Measurements from ENCODE around the gene YBX3. TPM values are rescaled to one million over a fixed set of nuclear protein-coding genes. Genes with fewer than 3 reads are reported as not detected.

The YBX3 gene
- total RNA-seq (100 to 1,000 TPM in 2 of 5 experiments, 10 to 100 TPM in 1, 1 to 10 TPM in 2; 4.5 to 162 (median 60.9) TPM), polyA plus RNA-seq (1 to 10 TPM; 5.1 to 6.4 TPM), total RNA-seq (40.5 reads per million, percentile 66 among the genes with 10 or more reads in this experiment)

DNA sequence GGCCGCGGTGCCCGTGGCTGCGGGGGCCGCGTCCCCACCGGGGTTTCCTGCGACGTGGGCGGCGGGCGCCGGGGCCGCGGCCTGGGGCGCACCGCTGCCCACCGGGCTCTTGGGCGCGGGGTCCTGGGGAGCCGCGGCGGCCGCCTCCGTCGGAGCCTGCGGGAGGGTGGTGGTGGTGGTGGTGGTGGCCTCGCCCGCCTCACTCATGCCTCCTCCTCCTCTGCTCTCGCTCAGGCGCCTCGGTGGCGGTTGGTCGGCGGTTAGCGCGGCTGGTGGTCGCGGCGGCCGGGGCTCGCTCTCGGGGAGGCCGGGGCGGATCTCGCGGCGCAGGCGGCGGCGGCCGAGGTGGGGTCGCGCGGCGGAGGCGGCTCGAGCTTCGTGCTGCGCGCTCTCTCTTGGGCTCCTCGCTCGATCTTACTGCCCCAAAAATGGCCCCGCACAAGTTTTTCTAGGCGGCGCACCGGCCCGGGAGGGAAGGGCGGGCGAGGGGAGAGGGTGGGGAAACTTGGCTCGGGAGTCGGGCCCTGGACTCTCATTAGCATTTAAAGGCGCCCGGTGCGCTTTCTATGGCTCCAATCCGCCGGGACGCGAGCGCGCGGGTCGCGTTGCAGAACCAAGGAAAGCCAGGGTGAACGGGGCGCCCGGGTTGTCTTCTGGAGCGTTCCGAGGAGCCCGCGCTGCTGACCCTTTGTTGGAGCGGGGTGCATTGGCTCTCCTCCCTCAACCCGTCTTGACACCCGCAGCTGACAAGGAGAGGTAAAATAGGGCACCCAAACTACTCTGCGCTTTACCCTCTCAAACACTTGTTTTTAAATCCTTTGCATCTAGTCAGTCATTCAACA lies at the start of gene YBX3:
TSS of gene YBX3 (minus strand) at position 419 of the 842 bp plus-strand sequence. CDS start at position 207, 212 bp downstream.
- H3K4me1 Mint-ChIP-seq, result peaks cover 14 to 34% (median 21%) of the 10 kb centered on the region in 7 donors
- CTCF ChIA-PET, result interaction anchor here (0.6 kb wide), 2 partner anchors 483 to 1596 kb away, joined by 3 to 4 read pairs; no protein-coding TSS in a partner anchor
- Histone ChIP-seq H3K36me3 (ENCODE audit: control insufficient read depth in 2 of 3, insufficient read depth in 3 of 3, low read length in 3 of 3) (no peaks in the 10 kb centered on the region), H3K4me3 (ENCODE audit: low read length) (peak within 1 kb of the TSS; percentile 83), H3K4me1 (ENCODE audit: control insufficient read depth in 2 of 2, insufficient read depth in 2 of 2, low read length in 2 of 2) (peaks cover 9 to 19% of the 10 kb centered on the region in 2 donors), H3K9me3 (ENCODE audit: control insufficient read depth in 2 of 3, low read length in 3 of 3) (no peaks in the 10 kb centered on the region), H3K27ac (ENCODE audit: low read depth, low read length) (peak within 1 kb of the TSS; percentile 61), H3K27me3 (ENCODE audit: control insufficient read depth in 2 of 2, insufficient read depth in 2 of 2, low read length in 2 of 2) (peaks cover 0 to 4% of the 10 kb centered on the region in 2 donors)
- DNase-seq (peak; percentile 3 to 74 (median 22)), ATAC-seq (peak; percentile 40)
- POLR2A ChIA-PET, result no interaction called here
- peak within 1 kb of the TSS; percentile 80 to 96 (median 93) for H3K4me3 Mint-ChIP-seq
- H3K27me3 Mint-ChIP-seq, result peaks cover 22 to 60% (median 55%) of the 10 kb centered on the region in 5 donors
- peaks cover 0 to 5% (median 0%) of the 10 kb centered on the region in 5 donors for H3K36me3 Mint-ChIP-seq
- H3K27ac Mint-ChIP-seq, result peak within 1 kb of the TSS; percentile 48 to 96 (median 87)
- no peaks in the 10 kb centered on the region for H3K9me3 Mint-ChIP-seq
- intact Hi-C loops (cut with micrococcal nuclease), result loop anchor here (1.0 to 5.0 kb wide), 7 partner anchors 27 to 962 kb away; partner anchors contain the start of genes MAGOHB (in 2 of the 2), CD69 (in 1 of the 2), GABARAPL1 (in 1 of the 2) and SMIM10L1 (in 1 of the 2)

DNA sequence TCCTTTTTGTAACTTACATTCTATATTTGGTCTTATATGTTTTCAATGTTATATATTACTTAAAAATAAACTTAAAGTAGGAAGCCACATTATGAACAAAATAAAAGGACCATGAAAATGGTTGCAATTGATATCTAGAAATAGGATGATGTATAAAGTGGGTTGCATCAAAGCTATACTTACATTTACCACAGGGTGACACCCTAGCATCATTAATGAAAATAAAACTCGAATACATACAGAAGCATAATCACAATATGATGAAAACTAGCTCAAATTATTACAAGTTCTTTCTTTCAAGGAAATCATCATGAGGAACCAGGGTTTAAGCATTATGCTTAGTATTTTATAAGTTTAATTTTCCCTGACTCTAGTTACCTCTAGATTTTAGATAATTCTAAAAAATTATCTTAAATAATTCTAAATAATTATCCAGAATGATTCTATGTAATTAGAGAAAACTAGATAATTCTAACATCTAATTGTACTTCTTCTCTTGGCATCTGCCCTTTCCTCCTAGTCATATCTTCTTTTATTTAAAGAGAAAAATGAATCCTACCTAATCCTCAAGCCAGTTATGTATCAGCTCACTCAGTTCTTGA lies 48.1 kb upstream of the YBX3 start:
- Mint-ChIP-seq H3K9me3 (no peaks in the 10 kb centered on the region), H3K36me3 (no peaks in the 10 kb centered on the region), H3K27me3 (peaks cover 41 to 56% (median 52%) of the 10 kb centered on the region in 5 donors), H3K4me1 (no peaks in the 10 kb centered on the region), H3K4me3 (no peak overlapping the region), H3K27ac (no peak overlapping the region)
- Histone ChIP-seq H3K27ac (ENCODE audit: low read depth, low read length) (no peak overlapping the region), H3K9me3 (ENCODE audit: control insufficient read depth in 2 of 3, low read length in 3 of 3) (no peaks in the 10 kb centered on the region), H3K4me1 (ENCODE audit: control insufficient read depth in 2 of 2, insufficient read depth in 2 of 2, low read length in 2 of 2) (no peaks in the 10 kb centered on the region), H3K36me3 (ENCODE audit: control insufficient read depth in 2 of 3, insufficient read depth in 3 of 3, low read length in 3 of 3) (no peaks in the 10 kb centered on the region), H3K27me3 (ENCODE audit: control insufficient read depth in 2 of 2, insufficient read depth in 2 of 2, low read length in 2 of 2) (no peaks in the 10 kb centered on the region), H3K4me3 (ENCODE audit: low read length) (no peak overlapping the region)
- POLR2A ChIA-PET, result no interaction called here
- DNase-seq, result peak in 7 of 9 donors; percentile 9 to 56 (median 45)
- CTCF ChIA-PET, result interaction anchor here (0.6 to 4.2 kb wide), 8 partner anchors 9 to 1262 kb away, joined by 3 to 37 read pairs (median 4); no protein-coding TSS in a partner anchor
- intact Hi-C loops (cut with micrococcal nuclease), result loop anchor here (1.0 to 5.0 kb wide), 4 partner anchors 428 to 1556 kb away; no protein-coding TSS in a partner anchor
- peak; percentile 63 for ATAC-seq

DNA sequence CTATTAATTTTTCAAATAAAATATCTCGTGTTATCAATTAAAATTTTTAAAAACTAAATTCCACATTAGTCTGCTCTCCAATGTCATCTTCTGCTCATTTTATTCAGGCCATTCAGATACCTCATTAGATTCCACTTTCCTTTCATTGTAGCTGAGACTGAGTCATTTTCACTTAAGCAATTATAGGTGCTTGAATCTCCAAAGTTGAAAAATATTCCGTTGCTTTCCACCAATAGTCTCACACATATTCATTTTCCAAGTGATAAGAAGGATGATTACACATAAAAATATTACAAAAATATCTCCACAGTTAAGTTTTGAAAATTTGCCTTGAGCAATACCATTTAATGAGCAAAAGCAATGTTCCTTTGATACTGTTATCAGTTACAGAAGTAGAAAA lies 36.5 kb upstream of the YBX3 start:
- ATAC-seq (no peak), DNase-seq (no peak)
- CTCF ChIA-PET, result interaction anchor here (1.1 to 1.4 kb wide), 2 partner anchors 10 to 440 kb away, joined by 3 read pairs; no protein-coding TSS in a partner anchor
- Mint-ChIP-seq H3K9me3 (peaks cover 8 to 17% (median 12%) of the 10 kb centered on the region in 11 donors), H3K27me3 (peaks cover 25 to 53% (median 42%) of the 10 kb centered on the region in 5 donors), H3K36me3 (peaks cover 0 to 11% (median 4%) of the 10 kb centered on the region in 5 donors), H3K4me1 (no peaks in the 10 kb centered on the region), H3K27ac (no peak overlapping the region), H3K4me3 (no peak overlapping the region)
- POLR2A ChIA-PET, result no interaction called here
- Histone ChIP-seq H3K4me3 (ENCODE audit: low read length) (no peak overlapping the region), H3K27ac (ENCODE audit: low read depth, low read length) (no peak overlapping the region), H3K27me3 (ENCODE audit: control insufficient read depth in 2 of 2, insufficient read depth in 2 of 2, low read length in 2 of 2) (peaks cover 0 to 2% of the 10 kb centered on the region in 2 donors), H3K4me1 (ENCODE audit: control insufficient read depth in 2 of 2, insufficient read depth in 2 of 2, low read length in 2 of 2) (no peaks in the 10 kb centered on the region), H3K36me3 (ENCODE audit: control insufficient read depth in 2 of 3, insufficient read depth in 3 of 3, low read length in 3 of 3) (no peaks in the 10 kb centered on the region), H3K9me3 (ENCODE audit: control insufficient read depth in 2 of 3, low read length in 3 of 3) (peaks cover 0 to 8% (median 8%) of the 10 kb centered on the region in 3 experiments)
- intact Hi-C loops (cut with micrococcal nuclease), result no loop called here

DNA sequence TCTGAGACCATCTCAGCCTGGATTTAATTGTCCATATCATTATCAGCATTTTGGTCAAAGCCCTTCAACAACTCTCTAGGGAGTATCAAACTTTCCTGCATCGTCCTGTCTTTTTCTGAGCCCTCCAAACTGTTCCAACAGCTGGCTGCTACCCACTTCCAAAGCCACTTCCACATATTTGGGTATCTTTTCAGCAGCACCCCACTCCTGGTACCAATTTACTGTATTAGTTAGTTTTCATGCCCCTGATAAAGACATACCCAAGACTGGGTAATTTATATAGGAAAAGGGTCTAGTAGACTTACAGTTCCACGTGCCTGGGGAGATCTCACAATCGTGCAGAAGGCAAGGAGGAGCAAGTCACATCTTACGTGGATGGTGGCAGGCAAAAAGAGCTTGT lies 33.1 kb upstream of the YBX3 start:
- H3K36me3 Mint-ChIP-seq, result peaks cover 0 to 11% (median 4%) of the 10 kb centered on the region in 5 donors
- ATAC-seq (no peak), DNase-seq (no peak)
- CTCF ChIA-PET, result no interaction called here
- no peak overlapping the region for H3K4me3 Mint-ChIP-seq
- H3K9me3 ChIP-seq (ENCODE audit: control insufficient read depth in 2 of 3, low read length in 3 of 3), result peaks cover 0 to 8% (median 8%) of the 10 kb centered on the region in 3 experiments
- H3K27ac ChIP-seq (ENCODE audit: low read depth, low read length), result no peak overlapping the region
- H3K4me1 ChIP-seq (ENCODE audit: control insufficient read depth in 2 of 2, insufficient read depth in 2 of 2, low read length in 2 of 2), result no peaks in the 10 kb centered on the region
- intact Hi-C loops (cut with micrococcal nuclease), result no loop called here
- peaks cover 26 to 54% (median 40%) of the 10 kb centered on the region in 5 donors for H3K27me3 Mint-ChIP-seq
- POLR2A ChIA-PET, result no interaction called here
- H3K4me1 Mint-ChIP-seq, result peaks cover 0 to under 1% (median 0%) of the 10 kb centered on the region in 7 donors
- H3K27ac Mint-ChIP-seq, result no peak overlapping the region
- H3K4me3 ChIP-seq (ENCODE audit: low read length), result no peak overlapping the region
- H3K36me3 ChIP-seq (ENCODE audit: control insufficient read depth in 2 of 3, insufficient read depth in 3 of 3, low read length in 3 of 3), result no peaks in the 10 kb centered on the region
- H3K9me3 Mint-ChIP-seq, result peaks cover 8 to 17% (median 12%) of the 10 kb centered on the region in 11 donors
- H3K27me3 ChIP-seq (ENCODE audit: control insufficient read depth in 2 of 2, insufficient read depth in 2 of 2, low read length in 2 of 2), result peaks cover 0 to 2% of the 10 kb centered on the region in 2 donors

DNA sequence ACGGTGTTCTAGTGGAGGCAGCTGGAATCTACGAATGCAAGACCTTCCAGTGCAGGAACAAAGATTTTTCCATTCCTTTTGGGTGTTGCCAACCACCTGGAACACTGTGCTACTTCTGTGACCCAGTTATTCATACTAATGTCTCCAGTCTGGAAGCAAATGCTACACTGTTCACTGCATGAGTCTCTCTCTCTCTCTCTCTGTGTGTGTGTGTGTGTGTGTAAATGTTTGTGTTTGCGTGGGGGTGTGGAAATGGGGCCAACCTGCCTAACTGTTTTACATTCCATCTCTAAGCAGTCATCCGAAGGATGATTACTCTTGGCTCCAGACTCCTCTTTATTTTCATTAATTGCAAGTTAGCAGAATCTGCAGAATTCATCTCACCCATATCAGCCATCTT lies 29.9 kb upstream of the YBX3 start:
- H3K9me3 ChIP-seq (ENCODE audit: control insufficient read depth in 2 of 3, low read length in 3 of 3), result peaks cover 0 to 8% (median 8%) of the 10 kb centered on the region in 3 experiments
- peaks cover 0 to 6% of the 10 kb centered on the region in 2 donors for H3K27me3 ChIP-seq (ENCODE audit: control insufficient read depth in 2 of 2, insufficient read depth in 2 of 2, low read length in 2 of 2)
- H3K27ac ChIP-seq (ENCODE audit: low read depth, low read length), result no peak overlapping the region
- POLR2A ChIA-PET, result no interaction called here
- no peak overlapping the region for H3K4me3 Mint-ChIP-seq
- DNase-seq (no peak), ATAC-seq (no peak)
- no peak overlapping the region for H3K27ac Mint-ChIP-seq
- H3K27me3 Mint-ChIP-seq, result peaks cover 15 to 46% (median 30%) of the 10 kb centered on the region in 5 donors
- H3K4me3 ChIP-seq (ENCODE audit: low read length), result no peak overlapping the region
- peaks cover 0 to 4% of the 10 kb centered on the region in 2 donors for H3K4me1 ChIP-seq (ENCODE audit: control insufficient read depth in 2 of 2, insufficient read depth in 2 of 2, low read length in 2 of 2)
- H3K36me3 Mint-ChIP-seq, result peaks cover 0 to 11% (median 4%) of the 10 kb centered on the region in 5 donors
- no peaks in the 10 kb centered on the region for H3K36me3 ChIP-seq (ENCODE audit: control insufficient read depth in 2 of 3, insufficient read depth in 3 of 3, low read length in 3 of 3)
- CTCF ChIA-PET, result no interaction called here
- intact Hi-C loops (cut with micrococcal nuclease), result loop anchor here (5.0 kb wide), 2 partner anchors 81 to 734 kb away; partner anchors contain the start of gene STYK1 (in 1 of the 2)
- H3K4me1 Mint-ChIP-seq, result peaks cover 0 to 13% (median 6%) of the 10 kb centered on the region in 7 donors
- peaks cover 8 to 17% (median 12%) of the 10 kb centered on the region in 11 donors for H3K9me3 Mint-ChIP-seq

DNA sequence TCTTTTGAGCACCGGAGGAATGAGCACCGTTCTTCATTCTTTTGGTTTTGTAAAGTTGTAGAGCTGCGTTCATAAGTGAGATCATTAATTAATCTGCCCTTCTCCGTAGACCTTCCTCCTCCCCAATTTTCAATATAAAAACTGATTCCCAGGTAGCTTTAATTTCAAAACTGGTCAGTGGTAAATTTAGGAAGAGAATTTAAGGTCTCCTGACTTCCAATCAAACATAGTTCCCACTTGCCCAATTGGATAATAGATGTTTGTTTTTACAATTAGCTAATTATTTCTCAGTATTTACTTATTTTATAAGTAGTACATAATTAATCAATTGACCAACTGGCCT lies 27.2 kb upstream of the YBX3 start:
- H3K9me3 ChIP-seq (ENCODE audit: control insufficient read depth in 2 of 3, low read length in 3 of 3), result no peaks in the 10 kb centered on the region
- peaks cover 27 to 54% (median 34%) of the 10 kb centered on the region in 5 donors for H3K27me3 Mint-ChIP-seq
- POLR2A ChIA-PET, result no interaction called here

More for the DNA sequence above, 27.2 kb upstream of the YBX3 start:
- CTCF ChIA-PET, result interaction anchor here (0.6 to 1.3 kb wide), 5 partner anchors 8 to 458 kb away, joined by 3 to 4 read pairs (median 3); no protein-coding TSS in a partner anchor
- DNase-seq (no peak), ATAC-seq (no peak)
- Mint-ChIP-seq H3K36me3 (peaks cover 0 to 1% (median 0%) of the 10 kb centered on the region in 5 donors), H3K4me1 (peaks cover 0 to 24% (median 6%) of the 10 kb centered on the region in 7 donors), H3K27ac (no peak overlapping the region), H3K9me3 (peaks cover 0 to 4% (median 0%) of the 10 kb centered on the region in 11 donors), H3K4me3 (peak overlapping the region in 5 of 10 donors; percentile 47 to 76 (median 66))
- Histone ChIP-seq H3K27me3 (ENCODE audit: control insufficient read depth in 2 of 2, insufficient read depth in 2 of 2, low read length in 2 of 2) (peaks cover 0 to 4% of the 10 kb centered on the region in 2 donors), H3K4me1 (ENCODE audit: control insufficient read depth in 2 of 2, insufficient read depth in 2 of 2, low read length in 2 of 2) (peaks cover 0 to 4% of the 10 kb centered on the region in 2 donors), H3K36me3 (ENCODE audit: control insufficient read depth in 2 of 3, insufficient read depth in 3 of 3, low read length in 3 of 3) (no peaks in the 10 kb centered on the region), H3K27ac (ENCODE audit: low read depth, low read length) (no peak overlapping the region), H3K4me3 (ENCODE audit: low read length) (no peak overlapping the region)
- intact Hi-C loops (cut with micrococcal nuclease), result loop anchor here (1.0 to 5.0 kb wide), 10 partner anchors 28 to 737 kb away; partner anchors contain the start of genes MAGOHB (in 2 of the 2) and STYK1 (in 2 of the 2)
